Neural cell (in vitro differentiated cells): ENCODE measurements around the gene MAEA. TPM values are rescaled to one million over a fixed set of nuclear protein-coding genes. Genes with fewer than 3 reads are reported as not detected.

ENCODE experiments used
- H2AFZ ChIP-seq: fragments of 200-600, 300-800 bp; sonication (generic), shearing (Covaris generic); 2 replicates; pipeline ENCODE4 v1.6.0; 2014; ENCODE audit warnings: low read depth, mild to moderate bottlenecking, antibody characterized with exemption, low read length, moderate library complexity
- H3F3A ChIP-seq: fragments of 200-600 bp; shearing (Covaris generic); 2 replicates; pipeline ENCODE4 v1.6.1; 2016; ENCODE audit warnings: mild to moderate bottlenecking, moderate library complexity, mixed read lengths, antibody characterized with exemption, low read length; ENCODE audit not compliant: insufficient read depth, poor library complexity, severe bottlenecking
- H3K27ac ChIP-seq: fragments of 200-600, 300-800 bp; sonication (generic), shearing (Covaris generic); 2 replicates; pipeline ENCODE4 v1.5.1; 2014; ENCODE audit warnings: mild to moderate bottlenecking, low read length, moderate library complexity
- H3K27me3 ChIP-seq: fragments of 300-800, 200-600 bp; sonication (generic), shearing (Covaris generic); 2 replicates; pipeline ENCODE4 v1.6.0; 2014; ENCODE audit warnings: mild to moderate bottlenecking, low read depth, low read length, moderate library complexity; ENCODE audit not compliant: insufficient read depth
- H3K36me3 ChIP-seq: fragments of 300-800, 200-600 bp; sonication (generic), shearing (Covaris generic); 2 replicates; pipeline ENCODE4 v1.5.1; 2014; ENCODE audit warnings: mild to moderate bottlenecking, antibody characterized with exemption, low read length, moderate library complexity; ENCODE audit not compliant: insufficient read depth
- H3K4me2 ChIP-seq: fragments of 300-800, 200-600 bp; sonication (generic), shearing (Covaris generic); 2 replicates; pipeline ENCODE4 v1.6.0; 2014; ENCODE audit warnings: mild to moderate bottlenecking, low read length
- H3K4me3 ChIP-seq: fragments of 300-800, 200-600 bp; sonication (generic), shearing (Covaris generic); 2 replicates; pipeline ENCODE4 v1.5.1; 2014; ENCODE audit warnings: mild to moderate bottlenecking, low read length, moderate library complexity
- H3K79me2 ChIP-seq: fragments of 200-600 bp; shearing (Covaris generic); replicated peaks from 2 replicates; pipeline ENCODE4 v1.6.0; 2014; ENCODE audit warnings: mild to moderate bottlenecking, low read length, moderate library complexity; ENCODE audit not compliant: insufficient read depth
- H3K9ac ChIP-seq: fragments of 300-800, 200-600 bp; sonication (generic), shearing (Covaris generic); 2 replicates; pipeline ENCODE4 v1.6.1; 2016; ENCODE audit warnings: mild to moderate bottlenecking, low read length, mixed read lengths
- H3K9me2 ChIP-seq: fragments of 200-600 bp; shearing (Covaris generic); 2 replicates; pipeline ENCODE4 v1.6.1; 2016; ENCODE audit warnings: mild to moderate bottlenecking, low read length, mixed read lengths; ENCODE audit not compliant: insufficient read depth
- H3K9me3 ChIP-seq: fragments of 200-600, 300-800 bp; sonication (generic), shearing (Covaris generic); 2 replicates; pipeline ENCODE4 v1.6.1; 2016; ENCODE audit warnings: mild to moderate bottlenecking, mixed run types, low read length, moderate library complexity, mixed read lengths
- H4K20me1 ChIP-seq: fragments of 200-600 bp; shearing (Covaris generic); 2 replicates; pipeline ENCODE4 v1.6.1; 2016; ENCODE audit warnings: mild to moderate bottlenecking, mixed run types; ENCODE audit not compliant: insufficient read depth
- EP300 ChIP-seq: fragments of 450-650 bp; conservative IDR thresholded peaks from 2 replicates; pipeline ENCODE4 v1.6.1; 2014; ENCODE audit warnings: antibody characterized with exemption, mild to moderate bottlenecking, moderate library complexity; ENCODE audit not compliant: poor library complexity, severe bottlenecking
- EZH2 ChIP-seq: fragments of 200-600, 300-800 bp; shearing (Covaris generic), sonication (generic); IDR thresholded peaks from 2 replicates; pipeline ENCODE4 v1.6.1; 2014; ENCODE audit warnings: antibody characterized with exemption, low read length, borderline replicate concordance, mild to moderate bottlenecking; ENCODE audit not compliant: insufficient read depth, poor library complexity, severe bottlenecking
- MXI1 ChIP-seq: fragments of 450-650 bp; conservative IDR thresholded peaks from 2 replicates; pipeline ENCODE4 v1.6.1; 2014; ENCODE audit warnings: antibody characterized with exemption, mild to moderate bottlenecking; ENCODE audit not compliant: poor library complexity, severe bottlenecking
- POLR2AphosphoS5 ChIP-seq: IDR thresholded peaks from 2 replicates; pipeline ENCODE4 v1.6.1; 2012
- RAD21 ChIP-seq: fragments of 450-650 bp; conservative IDR thresholded peaks from 2 replicates; pipeline ENCODE4 v1.6.1; 2014; ENCODE audit warnings: antibody characterized with exemption, mild to moderate bottlenecking, moderate library complexity
- SMC3 ChIP-seq: fragments of 450-650 bp; conservative IDR thresholded peaks from 2 replicates; pipeline ENCODE4 v1.6.1; 2014; ENCODE audit warnings: antibody characterized with exemption, mild to moderate bottlenecking, moderate library complexity; ENCODE audit not compliant: poor library complexity
- TAF1 ChIP-seq: IDR thresholded peaks from 2 replicates; pipeline ENCODE4 v1.6.1; 2012; ENCODE audit warnings: low read depth
- polyA plus RNA-seq: library from polyadenylated mRNA; depleted of rRNA; stranded (reverse); fragments of >200 nt; gene quantifications from 2 replicates; pipeline ENCODE4 v1.2.3, GENCODE V29; 2014
- TF ChIP-seq, protein P1 (sequence below): IDR thresholded peaks from 2 replicates; pipeline ENCODE4 v1.6.1; 2012; ENCODE audit warnings: borderline replicate concordance

The MAEA gene
- polyA plus RNA-seq, 1 donor from 2014 or later = 106 TPM

DNA sequence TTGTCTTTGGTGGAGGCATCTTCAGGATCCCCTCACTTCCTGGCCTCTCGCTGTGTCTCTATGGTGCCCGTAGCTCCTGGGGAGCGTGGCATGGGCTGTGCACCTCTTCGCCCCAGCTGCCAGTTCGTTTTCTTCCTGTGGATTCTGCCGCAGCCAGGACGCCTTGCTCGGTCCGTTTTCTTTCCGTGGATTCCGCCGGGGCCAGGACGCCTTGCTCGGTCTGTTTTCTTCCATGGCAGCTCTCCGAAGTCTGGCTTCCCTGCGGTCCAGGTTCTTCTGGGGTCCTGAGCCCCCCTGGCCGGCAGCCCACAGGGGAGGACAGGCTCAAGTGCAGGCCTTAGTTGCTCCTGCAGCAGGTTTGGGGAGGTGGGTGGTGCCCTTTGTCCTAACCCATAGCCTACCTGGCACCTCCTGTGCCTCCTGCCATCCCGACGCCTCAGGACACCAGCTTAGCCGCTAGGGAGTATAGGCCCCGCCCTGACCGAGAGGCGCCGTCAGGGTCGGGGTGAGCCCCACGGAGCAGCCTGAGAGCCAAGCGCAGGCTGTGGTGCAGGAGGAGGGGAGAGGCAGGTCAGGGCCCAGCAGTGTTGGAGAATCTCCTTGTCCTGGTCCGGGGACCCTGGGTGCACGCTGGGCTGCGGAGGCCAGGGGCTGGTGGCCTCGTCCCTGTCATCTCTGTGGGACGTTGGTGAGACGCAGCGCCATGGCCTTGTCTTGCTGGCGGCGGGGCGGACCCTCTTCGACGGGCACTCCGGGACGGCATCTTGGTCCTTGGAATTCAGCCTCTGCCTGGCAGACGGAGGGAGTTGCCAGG lies 84.4 kb downstream of the MAEA start:
- Histone ChIP-seq H3F3A (no peaks in the 10 kb centered on the region), H3K36me3 (no peaks in the 10 kb centered on the region), H3K9me3 (no peaks in the 10 kb centered on the region), H3K27me3 (no peaks in the 10 kb centered on the region), H3K9ac (no peak overlapping the region), H3K79me2 (no peaks in the 10 kb centered on the region), H4K20me1 (no peaks in the 10 kb centered on the region), H3K4me3 (no peak overlapping the region), H3K27ac (no peak overlapping the region), H3K4me2 (no peak overlapping the region), H2AFZ (no peak overlapping the region), H3K9me2 (no peaks in the 10 kb centered on the region)
- TF ChIP-seq POLR2AphosphoS5 = no peak
- no peak for TF ChIP-seq EP300
- no peak for TF ChIP-seq TAF1
- no peak for TF ChIP-seq EZH2
- TF ChIP-seq RAD21 = no peak
- TF ChIP-seq, protein P1, sequence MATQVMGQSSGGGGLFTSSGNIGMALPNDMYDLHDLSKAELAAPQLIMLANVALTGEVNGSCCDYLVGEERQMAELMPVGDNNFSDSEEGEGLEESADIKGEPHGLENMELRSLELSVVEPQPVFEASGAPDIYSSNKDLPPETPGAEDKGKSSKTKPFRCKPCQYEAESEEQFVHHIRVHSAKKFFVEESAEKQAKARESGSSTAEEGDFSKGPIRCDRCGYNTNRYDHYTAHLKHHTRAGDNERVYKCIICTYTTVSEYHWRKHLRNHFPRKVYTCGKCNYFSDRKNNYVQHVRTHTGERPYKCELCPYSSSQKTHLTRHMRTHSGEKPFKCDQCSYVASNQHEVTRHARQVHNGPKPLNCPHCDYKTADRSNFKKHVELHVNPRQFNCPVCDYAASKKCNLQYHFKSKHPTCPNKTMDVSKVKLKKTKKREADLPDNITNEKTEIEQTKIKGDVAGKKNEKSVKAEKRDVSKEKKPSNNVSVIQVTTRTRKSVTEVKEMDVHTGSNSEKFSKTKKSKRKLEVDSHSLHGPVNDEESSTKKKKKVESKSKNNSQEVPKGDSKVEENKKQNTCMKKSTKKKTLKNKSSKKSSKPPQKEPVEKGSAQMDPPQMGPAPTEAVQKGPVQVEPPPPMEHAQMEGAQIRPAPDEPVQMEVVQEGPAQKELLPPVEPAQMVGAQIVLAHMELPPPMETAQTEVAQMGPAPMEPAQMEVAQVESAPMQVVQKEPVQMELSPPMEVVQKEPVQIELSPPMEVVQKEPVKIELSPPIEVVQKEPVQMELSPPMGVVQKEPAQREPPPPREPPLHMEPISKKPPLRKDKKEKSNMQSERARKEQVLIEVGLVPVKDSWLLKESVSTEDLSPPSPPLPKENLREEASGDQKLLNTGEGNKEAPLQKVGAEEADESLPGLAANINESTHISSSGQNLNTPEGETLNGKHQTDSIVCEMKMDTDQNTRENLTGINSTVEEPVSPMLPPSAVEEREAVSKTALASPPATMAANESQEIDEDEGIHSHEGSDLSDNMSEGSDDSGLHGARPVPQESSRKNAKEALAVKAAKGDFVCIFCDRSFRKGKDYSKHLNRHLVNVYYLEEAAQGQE = no peak

DNA sequence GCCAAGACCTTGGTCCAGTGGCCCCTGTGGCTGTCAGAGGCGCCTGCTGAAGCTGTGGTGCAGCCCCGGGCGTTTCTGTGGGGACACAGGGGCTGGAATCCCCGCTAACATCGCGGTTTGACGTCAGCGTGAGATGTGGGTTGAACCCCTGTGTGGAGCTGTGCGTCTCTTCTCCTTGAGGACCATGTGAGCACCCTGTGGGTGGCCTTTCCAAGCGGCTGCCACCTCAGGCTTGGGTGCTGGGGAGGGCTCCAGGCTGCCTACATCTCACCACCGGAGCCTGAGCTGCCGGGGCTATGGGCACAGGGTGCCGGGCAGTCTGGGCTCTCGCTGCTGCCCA lies 85.0 kb downstream of the MAEA start:
- TF ChIP-seq POLR2AphosphoS5 = no peak
- TF ChIP-seq EP300 = no peak
- no peaks in the 10 kb centered on the region for H3K36me3 ChIP-seq

DNA sequence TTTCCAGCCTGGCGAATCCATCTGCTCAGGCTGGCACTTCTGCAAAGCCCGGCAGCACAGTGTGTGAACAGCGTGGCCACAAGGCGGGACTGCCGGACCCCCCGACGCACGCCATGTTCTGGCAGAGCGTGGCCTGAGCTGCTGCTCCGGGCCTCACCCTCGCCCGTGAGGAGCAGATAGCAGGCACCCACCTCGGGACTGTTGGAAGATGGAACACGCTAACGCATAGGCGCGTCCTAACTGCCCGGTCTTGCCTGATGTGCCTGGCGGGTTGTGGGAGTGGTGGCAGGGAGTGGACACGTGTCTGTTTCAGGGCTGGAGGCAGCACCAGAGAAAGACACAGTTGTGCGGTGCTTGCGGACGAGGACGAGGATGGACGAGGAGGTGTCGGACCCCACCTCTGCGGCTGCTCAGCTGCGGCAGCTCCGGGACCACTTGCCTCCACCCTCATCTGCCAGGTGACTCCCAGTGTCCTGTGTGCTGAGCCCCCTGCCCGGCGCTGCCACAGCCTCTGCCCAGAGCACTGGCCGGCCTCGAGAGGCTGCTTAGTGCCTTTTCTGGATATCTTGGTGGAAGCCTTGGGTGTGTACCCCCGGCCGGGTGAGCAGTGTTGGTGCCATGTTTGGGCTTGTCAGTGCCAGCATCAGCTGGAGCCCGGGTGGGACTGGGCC lies 85.5 kb downstream of the MAEA start:
- no peak for TF ChIP-seq SMC3
- no peak for TF ChIP-seq MXI1
- TF ChIP-seq EZH2 = no peak
- Histone ChIP-seq H3K9me2 (no peaks in the 10 kb centered on the region), H4K20me1 (no peaks in the 10 kb centered on the region), H3K9me3 (no peaks in the 10 kb centered on the region), H3K4me3 (no peak overlapping the region), H3K4me2 (no peak overlapping the region), H3K79me2 (no peaks in the 10 kb centered on the region), H2AFZ (no peak overlapping the region), H3K27me3 (no peaks in the 10 kb centered on the region), H3K9ac (no peak overlapping the region), H3F3A (no peaks in the 10 kb centered on the region), H3K36me3 (no peaks in the 10 kb centered on the region), H3K27ac (no peak overlapping the region)

More for the DNA sequence above, 85.0 kb downstream of the MAEA start:
- Histone ChIP-seq H3K27ac (no peak overlapping the region), H3K27me3 (no peaks in the 10 kb centered on the region), H3K9me2 (no peaks in the 10 kb centered on the region), H2AFZ (no peak overlapping the region), H3F3A (no peaks in the 10 kb centered on the region), H3K9ac (no peak overlapping the region), H4K20me1 (no peaks in the 10 kb centered on the region), H3K79me2 (no peaks in the 10 kb centered on the region), H3K4me2 (no peak overlapping the region), H3K4me3 (no peak overlapping the region), H3K9me3 (no peaks in the 10 kb centered on the region)
